Liver (tissue), 3 donors: ENCODE results near the gene PHC3.

Experiments
- CTCF ChIP-seq: fragments of 150-350 bp; IDR thresholded peaks from 2 replicates; pipeline ENCODE4 v1.5.1; 2017; ENCODE audit warnings: improper control_type of control experiment, low read depth, low read length; ENCODE audit not compliant: missing input control
- EGR1 ChIP-seq, 2 donors: IDR thresholded peaks; 2 replicates each; pipeline ENCODE4 v1.6.1; 2016 to 2018; ENCODE audit warnings: antibody characterized with exemption in 2 of 2, low read depth in 2 of 2
- GABPA ChIP-seq, 2 donors: IDR thresholded peaks in 1 of 2; conservative IDR thresholded peaks in 1 of 2; 2 replicates each; pipeline ENCODE4 v1.6.1; 2016; ENCODE audit warnings: antibody characterized with exemption in 2 of 2, mild to moderate bottlenecking in 1 of 2, moderate library complexity in 1 of 2
- REST ChIP-seq: IDR thresholded peaks from 2 replicates; pipeline ENCODE4 v1.6.1; 2016; ENCODE audit warnings: antibody characterized with exemption, mild to moderate bottlenecking
- RXRA ChIP-seq, 2 donors: IDR thresholded peaks; 2 replicates each; pipeline ENCODE4 v1.6.1; 2017 to 2018; ENCODE audit warnings: antibody characterized with exemption in 2 of 2, mild to moderate bottlenecking in 1 of 2
- TAF1 ChIP-seq: conservative IDR thresholded peaks from 2 replicates; pipeline ENCODE4 v1.6.1; 2016; ENCODE audit warnings: antibody characterized with exemption, mild to moderate bottlenecking
- YY1 ChIP-seq: IDR thresholded peaks from 2 replicates; pipeline ENCODE4 v1.6.1; 2016; ENCODE audit warnings: antibody characterized with exemption, mild to moderate bottlenecking
- donor health status: healthy.
- donor health status: healthy.

DNA sequence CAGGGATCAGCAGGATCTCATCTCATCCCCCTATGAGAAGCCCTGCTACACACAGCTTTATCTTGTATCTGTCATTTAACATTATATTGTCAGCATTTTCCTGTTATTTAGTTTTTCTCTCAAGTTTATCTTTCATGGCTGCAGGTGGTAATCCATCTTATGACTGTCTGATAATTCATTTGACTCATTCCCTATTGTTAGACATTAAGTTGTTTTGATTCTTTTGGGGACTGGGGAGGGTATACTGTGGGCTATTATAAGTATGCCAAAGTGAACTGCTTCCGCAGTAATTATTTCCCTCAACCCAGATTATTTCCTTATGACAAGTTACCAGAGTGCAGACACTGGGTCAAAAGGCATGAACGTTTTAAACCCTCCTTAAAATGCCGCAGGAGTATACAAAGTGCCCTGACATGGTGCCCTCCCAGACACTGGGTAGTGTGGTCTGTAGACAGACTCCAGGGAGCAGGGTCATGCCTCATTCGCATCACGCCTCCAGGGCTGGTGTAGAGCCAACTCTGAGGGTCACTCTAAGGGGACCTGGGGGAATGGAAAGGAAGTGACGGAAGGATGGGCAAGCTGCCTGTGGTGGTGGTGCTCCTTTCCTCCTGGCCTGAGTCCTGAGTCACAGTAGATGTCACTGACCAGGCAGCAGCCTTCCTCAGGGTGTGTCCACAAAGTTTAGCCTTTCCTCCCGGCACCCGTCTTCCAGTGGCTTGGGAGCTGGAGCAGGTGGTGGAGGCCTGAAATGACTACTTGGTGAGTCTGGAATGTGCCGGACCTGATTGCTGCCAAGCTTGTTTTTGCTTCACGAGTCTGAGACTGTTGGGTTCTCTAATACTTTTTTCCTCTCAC is 132.2 kb downstream of the PHC3 start:
- TF ChIP-seq TAF1 (no peak), CTCF (no peak), RXRA (IDR thresholded peaks at IDR 0.05) (no peak), YY1 (no peak), EGR1 (IDR thresholded peaks at IDR 0.05; ENCODE audit: low read depth in 2 of 2) (no peak), GABPA (IDR thresholded peaks at IDR 0.05 in 1 of 2, conservative IDR thresholded peaks at IDR 0.05 in 1 of 2) (no peak), REST (no peak)
